Left forelimb (tissue), 1 donor: ENCODE measurements around the gene UVSSA.
A peak's percentile ranks its signal among the peaks of the same experiment; 100 is the strongest.

Source experiments
- DNase-seq: peaks from one replicate; pipeline ENCODE4 v3.0.0-alpha.2; 2018; ENCODE audit warnings: low spot score

UVSSA gene

DNA sequence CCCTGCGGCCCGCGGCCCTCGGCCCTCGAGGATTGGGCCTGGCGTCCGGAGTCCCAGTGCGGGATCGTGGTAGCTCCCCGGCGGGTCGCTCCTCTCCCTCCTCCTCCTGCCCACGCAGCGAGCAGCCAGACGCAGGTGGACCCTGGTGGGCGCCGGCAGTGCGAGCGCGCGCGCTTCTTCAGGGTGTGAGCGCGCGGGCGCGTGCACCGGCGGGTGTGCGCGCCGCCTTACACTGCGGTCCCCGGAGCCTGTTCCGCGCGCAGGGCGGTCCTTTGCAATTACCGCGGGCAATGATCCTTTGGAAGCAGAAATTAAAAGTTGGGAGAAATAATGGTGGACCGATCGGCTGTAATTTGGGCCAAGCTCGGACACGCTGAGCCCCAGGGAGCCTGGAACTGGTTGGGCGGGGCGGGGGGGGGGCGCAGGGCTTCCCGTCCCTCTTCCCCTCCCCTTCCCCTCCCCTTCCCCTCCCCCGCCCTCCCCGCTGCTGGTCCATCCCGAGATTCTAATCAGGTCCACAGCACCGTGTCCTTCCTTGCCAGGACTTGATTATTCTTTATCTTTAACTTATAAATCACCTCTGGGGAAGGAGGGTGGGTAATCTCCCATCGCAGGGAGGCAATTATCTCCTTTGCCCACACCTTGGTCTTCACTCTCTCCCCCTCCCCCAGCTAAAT lies 60.8 kb downstream of the UVSSA start:
- no peak for DNase-seq

GRCh38 chr4:1408418-1408817 lies 61.4 kb downstream of the UVSSA start:
- DNase-seq, result peak; percentile 54

DNA sequence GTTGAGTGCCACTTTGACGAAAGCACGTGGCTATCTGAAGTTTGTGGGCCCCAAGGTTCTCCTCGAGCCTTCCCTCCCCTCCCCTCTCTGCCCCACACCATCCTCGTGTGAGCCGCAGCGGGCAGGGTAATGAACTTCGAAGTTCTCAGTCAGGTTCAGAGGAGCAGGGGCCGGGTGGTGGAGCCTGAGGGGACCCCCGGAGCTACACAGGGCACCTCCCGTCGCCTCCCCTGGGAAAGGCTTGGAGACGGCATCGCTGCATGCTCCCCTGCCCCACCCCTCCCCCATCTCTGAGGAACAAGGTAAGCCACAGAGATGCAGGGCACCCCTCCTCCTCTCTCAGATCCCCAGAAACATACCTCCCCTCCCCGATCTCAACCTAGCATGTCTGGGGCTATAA lies 62.1 kb downstream of the UVSSA start:
- peak; percentile 45 for DNase-seq

DNA sequence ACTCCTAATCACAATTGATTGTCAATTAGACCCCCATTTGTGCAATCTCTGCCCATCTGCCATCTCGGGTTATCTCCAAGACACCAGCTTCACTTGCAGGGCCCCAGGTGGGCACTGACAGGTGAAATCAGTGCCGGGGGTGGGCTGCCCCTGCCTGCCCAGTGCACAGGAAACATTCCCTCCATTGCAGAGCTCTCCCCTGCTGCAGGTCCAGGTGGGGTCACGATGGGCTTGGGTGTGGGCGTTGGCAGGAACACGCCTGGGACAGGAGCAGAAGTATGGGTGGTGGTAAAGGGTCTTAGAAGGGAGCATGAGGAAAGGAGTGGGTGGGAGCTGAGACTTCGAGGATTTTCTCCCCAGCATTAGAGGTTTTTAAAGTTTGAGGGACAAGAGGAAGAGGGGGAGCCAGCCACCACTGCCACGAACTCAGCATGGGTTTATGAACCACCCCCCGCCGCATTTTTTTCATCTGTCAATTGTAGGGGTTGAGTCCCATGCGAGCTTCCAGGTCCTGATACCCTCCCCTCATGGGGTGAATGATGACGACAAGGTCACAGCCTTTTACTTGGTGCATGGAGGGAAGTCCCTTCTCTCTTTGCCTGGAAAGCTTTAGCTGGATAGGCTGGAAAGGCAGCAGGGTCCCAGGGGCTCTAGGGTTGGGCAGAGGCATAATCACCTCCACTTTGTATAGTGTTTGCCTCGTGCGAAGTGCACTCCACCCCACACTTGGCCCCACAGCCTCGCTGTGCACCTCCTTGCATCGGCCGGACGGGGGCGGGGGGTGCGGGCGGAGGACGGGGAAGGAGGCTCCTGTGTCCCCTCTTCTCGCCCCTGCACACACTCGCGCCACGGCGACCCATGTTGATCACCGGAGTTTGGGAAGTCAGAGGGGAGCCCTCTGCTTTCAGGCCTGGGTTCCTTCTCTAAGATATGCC lies 62.8 kb downstream of the UVSSA start:
- peak; percentile 63 for DNase-seq

GRCh38 chr4:1410491-1411325 lies 63.7 kb downstream of the UVSSA start:
- DNase-seq, result peak; percentile 87

DNA sequence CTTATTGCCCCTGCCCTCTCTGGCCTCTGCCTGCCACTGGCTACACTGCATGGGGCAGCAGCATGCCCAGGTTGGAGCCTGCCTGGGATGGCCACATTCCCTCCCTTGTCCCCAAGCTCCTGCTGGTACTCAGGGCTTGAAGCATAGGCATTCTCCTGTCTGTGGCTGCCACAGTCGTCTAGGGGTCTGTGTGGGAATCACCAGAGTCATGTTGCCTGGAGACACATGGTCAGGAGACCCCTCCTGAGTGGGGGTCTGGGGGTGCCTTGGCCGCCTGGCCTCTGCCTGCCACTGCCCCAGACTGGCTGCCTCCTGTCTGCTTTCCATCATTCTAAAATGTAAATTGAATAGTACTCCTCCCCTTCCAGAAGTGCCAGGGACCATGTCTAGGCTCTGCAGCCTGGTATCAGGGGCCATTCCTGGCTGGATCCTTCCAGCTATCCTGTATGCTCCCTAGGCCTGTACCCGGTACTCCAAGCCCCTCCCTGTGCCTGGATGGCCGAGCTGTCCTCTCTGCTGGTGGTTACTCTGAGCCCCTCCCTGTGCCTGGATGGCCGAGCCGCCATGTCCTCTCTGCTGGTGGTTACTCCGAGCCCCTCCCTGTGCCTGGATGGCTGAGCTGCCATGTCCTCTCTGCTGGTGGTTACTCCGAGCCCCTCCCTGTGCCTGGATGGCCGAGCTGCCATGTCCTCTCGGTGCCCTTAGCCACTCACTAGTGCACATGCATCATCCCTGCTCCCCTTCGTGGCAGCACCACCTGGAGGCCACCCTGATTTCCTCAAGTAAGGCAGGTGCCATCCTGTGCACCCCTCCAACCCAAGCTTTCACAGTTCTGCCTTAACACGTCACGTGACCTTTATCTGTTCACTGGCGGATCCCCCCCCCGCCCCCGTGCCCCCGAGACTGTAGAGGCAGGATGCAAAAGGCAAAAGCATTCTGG lies 64.7 kb downstream of the UVSSA start:
- DNase-seq, result peak; percentile 40

GRCh38 chr4:1412376-1413203 lies 65.6 kb downstream of the UVSSA start:
- no peak for DNase-seq

DNA sequence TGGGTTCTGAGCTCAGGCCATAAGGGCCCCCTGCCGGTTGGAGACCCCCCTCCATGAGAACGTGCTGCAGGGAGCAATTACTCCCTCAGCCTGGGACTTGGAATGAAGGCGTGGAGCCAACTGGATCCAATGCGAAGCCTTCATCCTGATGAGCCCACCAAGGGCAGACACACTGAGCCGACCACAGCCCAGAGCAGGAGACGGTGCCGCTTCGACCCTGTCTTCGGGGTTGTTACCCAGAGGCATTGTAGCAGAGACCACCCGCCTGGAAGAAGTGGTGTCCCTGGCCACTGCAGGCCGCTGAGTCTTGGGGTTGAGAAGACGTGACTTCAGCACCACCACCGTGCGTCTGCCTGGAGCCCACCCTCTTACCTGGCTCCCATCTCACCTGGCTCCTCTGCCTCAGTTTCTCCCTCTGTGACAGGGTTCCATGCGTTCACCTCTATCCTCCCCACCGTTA lies 66.2 kb downstream of the UVSSA start:
- DNase-seq, result peak; percentile 61

GRCh38 chr4:1413687-1414479 lies 66.9 kb downstream of the UVSSA start:
- peak; percentile 55 for DNase-seq

GRCh38 chr4:1414831-1415680 lies 68.0 kb downstream of the UVSSA start:
- peak; percentile 46 for DNase-seq

GRCh38 chr4:1415681-1415981 lies 68.6 kb downstream of the UVSSA start:
- DNase-seq, result no peak

GRCh38 chr4:1416051-1416947 lies 69.3 kb downstream of the UVSSA start:
- no peak for DNase-seq

DNA sequence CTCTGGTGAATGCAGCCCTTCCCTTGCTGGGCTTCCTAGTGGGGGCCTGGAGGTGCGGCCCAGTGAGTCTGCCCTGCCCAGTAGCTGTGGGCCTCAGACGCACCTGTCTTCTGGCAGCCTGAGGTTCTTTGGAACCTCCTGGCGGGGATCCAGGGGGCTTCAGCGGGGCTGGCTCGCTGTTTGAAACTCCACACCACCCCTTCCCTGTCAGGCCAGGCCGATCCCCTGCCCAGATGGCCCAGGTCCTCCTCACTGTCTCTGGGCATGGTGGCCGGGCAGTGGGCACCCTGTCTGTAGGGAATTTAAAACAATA lies 69.9 kb downstream of the UVSSA start:
- DNase-seq, result peak; percentile 48

DNA sequence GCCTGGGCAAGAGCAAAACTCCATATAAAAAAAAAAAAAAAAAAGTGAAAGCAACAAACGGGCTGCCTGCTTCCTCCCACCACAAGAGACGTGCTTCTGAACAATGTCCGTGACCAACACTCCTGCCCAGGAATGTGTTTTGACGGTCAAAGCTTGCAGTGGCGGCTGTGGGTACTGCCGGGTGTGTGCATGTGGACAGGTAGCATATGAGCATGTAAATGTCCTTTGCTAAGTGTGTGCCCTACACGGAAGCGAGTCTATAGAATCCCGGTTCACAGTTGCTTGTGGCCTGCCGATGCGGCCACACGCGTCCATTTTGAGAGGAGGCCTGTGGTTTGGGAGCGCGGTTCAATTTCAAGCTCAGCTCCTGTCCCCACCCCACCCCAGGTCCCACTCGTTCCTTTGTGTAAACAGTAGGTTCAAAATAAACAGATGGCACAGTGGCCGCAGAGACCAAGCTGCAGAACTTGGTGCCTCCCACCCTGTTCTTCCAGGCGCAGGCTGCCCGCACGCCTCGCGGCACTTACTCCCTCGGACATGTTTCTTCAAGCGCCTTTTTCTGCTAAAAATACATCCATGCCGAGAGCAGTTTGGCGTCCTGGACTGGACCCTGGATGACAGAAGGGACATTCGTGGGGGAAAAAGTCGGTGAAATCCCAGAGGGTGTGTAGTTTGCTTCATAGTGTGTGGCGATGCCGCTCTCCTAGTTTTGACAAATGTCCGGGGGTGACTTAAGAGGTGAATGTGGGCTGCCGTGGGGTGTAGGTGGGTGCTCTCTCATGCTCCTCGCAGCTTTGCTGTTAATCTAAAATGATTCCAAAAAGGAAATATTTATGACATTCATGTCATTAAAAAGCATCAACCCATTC lies 70.7 kb downstream of the UVSSA start:
- DNase-seq, result peak; percentile 34

DNA sequence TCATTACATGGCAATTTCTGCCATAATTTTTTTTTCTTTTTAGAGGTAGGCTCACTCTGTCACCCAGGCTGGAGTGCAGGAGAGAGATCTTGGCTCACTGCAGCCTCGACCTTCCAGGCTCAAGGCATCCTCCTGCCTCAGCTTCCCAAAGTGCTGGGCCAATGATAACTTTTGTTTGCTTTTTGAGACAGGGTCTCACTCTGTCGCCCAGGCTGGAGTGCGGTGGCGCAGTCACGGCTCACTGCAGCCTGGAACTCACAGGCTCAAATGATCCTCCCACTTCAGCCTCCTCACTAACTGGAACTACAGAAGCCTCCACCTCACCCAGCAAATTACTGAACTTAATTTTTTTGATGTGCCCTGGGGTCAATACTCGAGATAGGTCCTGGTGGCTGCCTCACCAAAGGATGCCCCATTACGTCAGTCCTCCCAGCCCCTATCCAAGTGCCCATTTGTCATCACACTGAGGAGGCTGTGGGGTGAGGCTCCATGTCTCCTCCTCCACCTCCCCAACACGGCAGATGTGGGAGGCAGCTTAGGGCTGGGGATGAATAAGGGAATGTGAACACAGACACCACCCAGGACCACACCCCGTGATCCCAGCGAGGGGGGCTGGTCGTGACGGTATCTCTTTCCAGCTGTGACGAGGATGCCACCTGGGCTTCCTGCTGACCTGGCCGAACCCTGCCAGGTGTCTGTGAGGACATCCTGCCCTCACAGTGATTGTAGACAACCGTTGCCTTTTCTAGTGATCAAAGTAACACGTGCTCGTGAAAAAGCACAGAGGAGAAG lies 71.7 kb downstream of the UVSSA start:
- peak; percentile 40 for DNase-seq

DNA sequence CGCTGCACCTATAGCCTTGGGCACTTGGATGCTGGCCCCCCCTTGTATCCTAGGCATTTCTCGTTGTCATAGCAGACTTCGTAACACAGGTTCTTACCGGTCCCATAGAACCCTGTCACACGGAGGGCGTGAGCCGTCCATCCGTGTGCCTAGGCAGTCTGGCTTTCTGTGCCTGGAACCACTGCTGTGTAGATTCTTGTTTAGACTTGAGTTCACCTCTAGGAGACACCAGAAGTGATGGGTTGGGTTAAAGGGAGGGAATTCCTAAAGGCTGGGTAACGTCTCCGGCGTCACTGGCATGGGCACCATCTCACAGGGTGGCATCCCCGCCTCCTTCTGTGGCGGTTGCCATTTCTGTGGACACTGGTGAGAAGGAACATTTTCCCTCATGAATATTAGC lies 72.7 kb downstream of the UVSSA start:
- no peak for DNase-seq
